ENCODE data around the gene CALCR. TPM values are rescaled to one million over a fixed set of nuclear protein-coding genes. Genes with fewer than 3 reads are reported as not detected.

The CALCR gene
- total RNA-seq, 1 donor from 2014 or later, result not detected

DNA sequence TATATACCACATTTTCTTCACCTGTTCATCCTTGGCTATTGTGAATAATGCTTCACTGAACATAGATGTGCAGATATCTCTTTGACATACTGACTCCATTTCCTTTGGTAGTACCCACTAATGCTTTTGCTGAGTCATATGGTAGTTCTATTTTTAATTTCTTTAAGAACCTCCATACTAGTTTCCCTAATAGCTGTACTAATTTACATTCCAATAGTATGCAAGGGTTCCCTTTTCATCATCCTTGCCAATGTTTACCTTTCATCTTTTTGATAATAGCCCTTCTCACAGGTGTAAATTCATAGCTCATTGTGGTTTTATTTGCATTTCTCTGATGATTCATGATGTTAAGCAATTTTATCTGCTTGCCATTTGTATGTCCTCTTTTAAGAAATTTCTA lies 159.9 kb downstream of the CALCR start:
- intact Hi-C loops (cut with micrococcal nuclease), result no loop called here
- Mint-ChIP-seq H3K36me3 (ENCODE audit: low read depth) (no peaks in the 10 kb centered on the region), H3K9me3 (no peaks in the 10 kb centered on the region), H3K4me1 (ENCODE audit: low read depth) (no peaks in the 10 kb centered on the region), H3K27ac (no peak overlapping the region), H3K4me3 (ENCODE audit: low read depth) (no peak overlapping the region), H3K27me3 (ENCODE audit: low read depth) (peaks cover 8% of the 10 kb centered on the region)
- no peak for DNase-seq (ENCODE audit: low spot score)

DNA sequence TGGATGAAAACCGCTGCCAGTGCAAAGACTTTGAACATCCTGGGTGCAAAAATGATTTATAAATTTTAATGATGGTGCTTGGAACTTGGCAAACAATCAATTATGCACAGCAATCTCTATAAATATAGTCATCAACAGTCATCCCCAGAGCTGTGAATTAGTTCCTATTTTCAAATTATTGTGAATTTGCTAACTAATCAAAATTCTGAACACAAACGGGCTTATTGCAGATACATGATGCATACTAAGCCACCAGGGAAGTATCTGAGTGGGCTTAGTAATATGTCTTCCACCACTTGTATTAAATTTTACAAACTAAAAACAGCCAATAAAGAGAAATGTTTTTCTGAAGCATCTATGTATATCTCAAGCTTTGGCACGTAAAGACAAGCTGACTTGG lies 165.2 kb downstream of the CALCR start:
- intact Hi-C loops (cut with micrococcal nuclease), result no loop called here
- Mint-ChIP-seq H3K27ac (no peak overlapping the region), H3K27me3 (ENCODE audit: low read depth) (no peaks in the 10 kb centered on the region), H3K4me1 (ENCODE audit: low read depth) (no peaks in the 10 kb centered on the region), H3K4me3 (ENCODE audit: low read depth) (no peak overlapping the region), H3K9me3 (no peaks in the 10 kb centered on the region), H3K36me3 (ENCODE audit: low read depth) (no peaks in the 10 kb centered on the region)
- no peak for DNase-seq (ENCODE audit: low spot score)

DNA sequence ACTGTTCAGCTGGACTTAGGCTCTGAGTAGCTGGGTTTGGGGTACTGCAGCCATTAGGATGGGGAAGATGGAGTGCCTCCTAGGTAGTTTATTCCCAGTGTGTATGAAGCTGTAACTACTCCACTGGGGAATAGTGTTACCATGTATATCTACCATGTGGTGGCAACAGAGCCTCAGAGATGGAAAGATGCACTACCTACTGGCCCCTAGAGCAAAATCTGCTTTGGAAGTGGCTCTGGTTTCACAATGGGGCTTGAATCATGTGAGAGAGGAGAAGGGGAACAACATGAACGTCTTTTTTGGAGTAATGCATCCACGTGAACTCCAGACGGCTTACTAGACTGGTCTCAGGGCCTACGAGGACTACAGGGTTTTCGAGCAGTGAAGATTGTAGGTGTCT lies 167.3 kb downstream of the CALCR start:
- DNase-seq (ENCODE audit: low spot score), result no peak
- no peaks in the 10 kb centered on the region for H3K9me3 Mint-ChIP-seq
- H3K36me3 Mint-ChIP-seq (ENCODE audit: low read depth), result no peaks in the 10 kb centered on the region
- intact Hi-C loops (cut with micrococcal nuclease), result no loop called here
- no peaks in the 10 kb centered on the region for H3K27me3 Mint-ChIP-seq (ENCODE audit: low read depth)
- no peaks in the 10 kb centered on the region for H3K4me1 Mint-ChIP-seq (ENCODE audit: low read depth)
- no peak overlapping the region for H3K4me3 Mint-ChIP-seq (ENCODE audit: low read depth)
- H3K27ac Mint-ChIP-seq, result no peak overlapping the region

DNA sequence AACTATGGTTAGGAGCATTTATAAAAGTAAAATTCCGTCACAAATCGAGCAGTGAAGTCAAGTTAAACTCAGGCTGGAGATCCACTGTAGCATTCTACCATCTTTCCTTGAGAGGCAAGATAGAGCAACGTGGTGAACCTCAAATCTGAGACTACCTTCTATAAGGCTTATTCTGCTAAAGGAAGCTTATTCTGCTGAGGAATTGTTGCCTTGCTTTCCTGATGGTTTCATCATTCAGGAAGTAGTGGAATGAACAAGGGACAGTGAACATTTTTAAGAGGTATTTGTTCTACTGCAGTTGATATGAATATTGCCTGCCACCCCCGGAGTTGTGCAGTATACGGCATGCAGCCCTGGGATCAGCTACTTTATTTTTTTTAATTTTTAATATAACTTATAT lies 171.6 kb downstream of the CALCR start:
- Mint-ChIP-seq H3K4me1 (ENCODE audit: low read depth) (no peaks in the 10 kb centered on the region), H3K4me3 (ENCODE audit: low read depth) (no peak overlapping the region), H3K27ac (no peak overlapping the region), H3K36me3 (ENCODE audit: low read depth) (no peaks in the 10 kb centered on the region), H3K27me3 (ENCODE audit: low read depth) (no peaks in the 10 kb centered on the region), H3K9me3 (no peaks in the 10 kb centered on the region)
- DNase-seq (ENCODE audit: low spot score), result no peak
- intact Hi-C loops (cut with micrococcal nuclease), result no loop called here

DNA sequence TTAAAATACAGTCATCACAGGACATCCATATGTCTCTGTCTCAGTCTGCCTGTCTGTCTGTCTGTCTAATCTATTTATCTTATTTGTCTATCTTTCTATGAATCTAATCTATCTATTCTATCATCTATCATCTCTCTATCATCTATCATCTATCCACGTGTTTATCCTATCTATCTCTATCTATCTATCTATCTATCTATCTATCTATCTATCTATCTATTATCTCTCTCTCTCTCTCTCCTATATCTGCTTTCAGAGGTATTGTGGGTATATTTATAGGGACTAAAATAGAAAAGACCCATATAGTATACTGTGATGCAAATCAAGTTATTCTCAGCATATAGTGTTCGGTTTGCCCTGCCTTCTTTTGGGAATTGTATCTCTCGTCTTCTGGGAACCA lies 174.9 kb downstream of the CALCR start:
- no peaks in the 10 kb centered on the region for H3K36me3 Mint-ChIP-seq (ENCODE audit: low read depth)
- intact Hi-C loops (cut with micrococcal nuclease), result no loop called here
- no peak for DNase-seq (ENCODE audit: low spot score)
- H3K9me3 Mint-ChIP-seq, result no peaks in the 10 kb centered on the region
- H3K27me3 Mint-ChIP-seq (ENCODE audit: low read depth), result no peaks in the 10 kb centered on the region
- H3K27ac Mint-ChIP-seq, result no peak overlapping the region
- no peak overlapping the region for H3K4me3 Mint-ChIP-seq (ENCODE audit: low read depth)
- H3K4me1 Mint-ChIP-seq (ENCODE audit: low read depth), result no peaks in the 10 kb centered on the region

DNA sequence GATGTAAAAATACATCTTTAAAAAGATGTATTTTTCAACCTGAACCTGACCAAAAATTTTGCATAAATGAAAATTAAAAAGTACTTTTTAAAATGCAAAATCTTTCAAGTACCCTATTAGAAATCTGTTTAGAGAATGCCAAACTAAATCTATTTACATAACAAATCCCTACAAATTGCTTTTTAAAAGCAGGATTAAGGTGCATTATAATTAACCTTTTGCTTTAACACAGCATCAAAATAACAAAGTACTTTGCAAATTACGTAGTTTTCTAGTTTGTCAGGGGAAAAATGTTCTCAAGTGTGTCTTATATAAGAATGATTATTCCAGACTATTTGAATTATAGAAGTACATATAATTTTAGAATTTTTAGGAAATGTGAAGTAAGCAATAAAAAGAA lies 181.5 kb downstream of the CALCR start:
- peaks cover 3% of the 10 kb centered on the region for H3K27me3 Mint-ChIP-seq (ENCODE audit: low read depth)
- no peak for DNase-seq (ENCODE audit: low spot score)
- no peak overlapping the region for H3K27ac Mint-ChIP-seq
- H3K4me3 Mint-ChIP-seq (ENCODE audit: low read depth), result no peak overlapping the region
- H3K9me3 Mint-ChIP-seq, result no peaks in the 10 kb centered on the region
- H3K36me3 Mint-ChIP-seq (ENCODE audit: low read depth), result no peaks in the 10 kb centered on the region
- peaks cover 7% of the 10 kb centered on the region for H3K4me1 Mint-ChIP-seq (ENCODE audit: low read depth)
- intact Hi-C loops (cut with micrococcal nuclease), result no loop called here

DNA sequence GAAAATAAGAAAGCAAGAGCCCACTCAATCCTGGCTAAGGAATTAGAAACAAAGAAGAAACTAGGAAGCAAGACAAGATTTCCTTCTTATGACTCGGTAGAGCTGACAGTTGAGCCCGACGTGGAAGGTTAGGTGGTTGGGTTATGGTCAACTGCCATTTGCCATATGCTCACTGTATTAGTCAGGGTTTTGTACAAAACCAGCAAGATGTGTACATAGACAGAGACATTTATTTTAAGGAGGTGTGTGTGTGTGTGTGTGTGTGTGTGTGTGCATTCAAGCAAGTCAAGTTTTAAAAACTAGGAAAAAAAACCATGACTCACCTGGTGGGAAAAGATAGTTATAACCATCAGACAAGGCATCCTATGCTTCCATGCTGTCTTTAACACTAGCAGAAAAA lies 183.9 kb downstream of the CALCR start:
- Mint-ChIP-seq H3K36me3 (ENCODE audit: low read depth) (no peaks in the 10 kb centered on the region), H3K9me3 (no peaks in the 10 kb centered on the region), H3K27ac (no peak overlapping the region), H3K4me3 (ENCODE audit: low read depth) (no peak overlapping the region), H3K4me1 (ENCODE audit: low read depth) (peaks cover 7% of the 10 kb centered on the region), H3K27me3 (ENCODE audit: low read depth) (peaks cover 10% of the 10 kb centered on the region)
- intact Hi-C loops (cut with micrococcal nuclease), result no loop called here
- no peak for DNase-seq (ENCODE audit: low spot score)

DNA sequence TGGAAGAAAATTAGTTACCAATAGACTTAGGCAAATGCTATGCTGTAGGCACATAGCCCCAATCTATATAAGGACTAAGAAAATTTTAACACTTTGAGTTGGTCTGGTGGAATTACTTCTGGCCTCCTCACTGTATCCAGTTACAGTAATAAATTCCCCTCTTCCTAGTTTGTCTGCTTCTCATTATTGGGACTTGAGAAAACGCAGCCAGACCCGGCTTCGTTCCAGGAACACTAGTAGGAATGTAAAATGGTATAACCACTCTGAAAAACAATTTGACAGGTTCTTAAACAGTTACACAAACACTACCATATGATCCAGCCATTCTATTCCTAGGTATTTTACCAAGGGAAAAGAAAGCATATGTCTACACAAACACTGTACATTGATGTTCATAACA lies 192.2 kb downstream of the CALCR start:
- no peak overlapping the region for H3K4me3 Mint-ChIP-seq (ENCODE audit: low read depth)
- DNase-seq (ENCODE audit: low spot score), result no peak
- no peaks in the 10 kb centered on the region for H3K4me1 Mint-ChIP-seq (ENCODE audit: low read depth)
- no peaks in the 10 kb centered on the region for H3K36me3 Mint-ChIP-seq (ENCODE audit: low read depth)
- H3K9me3 Mint-ChIP-seq, result no peaks in the 10 kb centered on the region
- intact Hi-C loops (cut with micrococcal nuclease), result no loop called here
- peaks cover 14% of the 10 kb centered on the region for H3K27me3 Mint-ChIP-seq (ENCODE audit: low read depth)
- H3K27ac Mint-ChIP-seq, result no peak overlapping the region

DNA sequence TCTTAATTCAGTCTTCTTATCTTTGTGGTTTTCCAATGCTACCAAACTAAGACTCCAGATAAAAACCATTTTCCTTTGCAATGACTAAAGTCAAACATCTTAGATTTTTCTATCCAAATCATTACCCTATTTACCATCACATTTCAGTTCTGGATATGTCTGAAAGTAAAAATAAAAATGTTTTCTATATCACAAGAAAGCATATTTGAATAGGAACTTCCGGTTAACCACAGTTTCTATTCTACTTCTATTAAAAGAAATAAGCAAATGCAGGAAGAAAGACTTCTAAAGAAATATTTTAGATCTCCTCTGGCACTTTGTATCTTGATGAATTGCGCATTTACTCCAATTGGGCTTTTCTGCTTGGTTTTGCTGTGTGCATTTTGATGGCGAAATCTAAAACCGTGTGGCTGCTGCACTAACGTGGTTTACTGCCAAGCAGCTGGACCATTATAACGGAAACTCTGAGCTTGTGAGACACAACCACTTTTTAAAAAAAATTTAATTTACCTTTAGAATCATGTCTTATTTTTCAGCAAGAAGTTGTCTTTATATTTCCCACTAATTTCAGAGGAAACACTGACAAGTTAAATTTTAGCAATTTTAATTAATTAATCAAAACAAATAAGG lies 196.3 kb downstream of the CALCR start:
- H3K9me3 Mint-ChIP-seq, result no peaks in the 10 kb centered on the region
- no peak overlapping the region for H3K27ac Mint-ChIP-seq
- no peak overlapping the region for H3K4me3 Mint-ChIP-seq (ENCODE audit: low read depth)
- intact Hi-C loops (cut with micrococcal nuclease), result no loop called here
- H3K4me1 Mint-ChIP-seq (ENCODE audit: low read depth), result no peaks in the 10 kb centered on the region
- no peak for DNase-seq (ENCODE audit: low spot score)
- H3K36me3 Mint-ChIP-seq (ENCODE audit: low read depth), result no peaks in the 10 kb centered on the region
- H3K27me3 Mint-ChIP-seq (ENCODE audit: low read depth), result peaks cover 11% of the 10 kb centered on the region

DNA sequence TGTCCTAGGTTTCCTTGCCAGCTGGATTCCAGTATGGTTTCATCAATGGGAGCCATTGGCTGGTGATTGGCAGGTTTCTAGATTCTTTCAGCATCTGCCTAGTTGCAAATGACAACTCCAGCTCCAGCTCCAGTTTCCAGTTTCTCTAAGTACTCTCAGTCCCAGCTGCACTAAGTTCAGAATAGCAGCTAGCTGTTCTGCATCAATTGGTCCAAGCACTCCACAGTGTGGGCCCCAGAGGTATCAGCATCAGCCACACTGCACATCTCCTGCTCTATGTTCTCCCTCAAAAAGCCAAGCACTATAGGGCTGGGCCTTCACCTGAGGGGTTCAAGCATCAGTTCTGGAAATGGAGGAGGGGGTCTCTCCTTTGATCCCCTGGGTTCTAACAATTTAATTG lies 198.9 kb downstream of the CALCR start:
- no peaks in the 10 kb centered on the region for H3K9me3 Mint-ChIP-seq
- no peak overlapping the region for H3K27ac Mint-ChIP-seq

More for the DNA sequence above, 198.9 kb downstream of the CALCR start:
- Mint-ChIP-seq H3K27me3 (ENCODE audit: low read depth) (peaks cover 16% of the 10 kb centered on the region), H3K36me3 (ENCODE audit: low read depth) (no peaks in the 10 kb centered on the region), H3K4me1 (ENCODE audit: low read depth) (no peaks in the 10 kb centered on the region), H3K4me3 (ENCODE audit: low read depth) (no peak overlapping the region)
- no peak for DNase-seq (ENCODE audit: low spot score)
- intact Hi-C loops (cut with micrococcal nuclease), result no loop called here

All from activated T-helper 2 cell treated with anti-CD3 and anti-CD28 coated beads, Interferon-gamma antibody, Interleukin-2, Interleukin-4, amounts not matched to agents 10 μg/mL and 5 μg/mL and 100 μg/mL, durations not matched to agents 14 hours and 24 hours and 36 hours (primary cell).